HEK293T (cell line): ENCODE results near the gene FSTL4.

Experiments used
- ARNT ChIP-seq: fragments of 450-650 bp; IDR thresholded peaks from 2 replicates; pipeline ENCODE4 v1.6.1; 2017; ENCODE audit warnings: mild to moderate bottlenecking
- ELF4 ChIP-seq: fragments of 450-650 bp; IDR thresholded peaks from 2 replicates; pipeline ENCODE4 v1.6.1; 2017; ENCODE audit warnings: antibody characterized with exemption
- FOXK2 ChIP-seq: fragments of 450-650 bp; IDR thresholded peaks from 2 replicates; pipeline ENCODE4 v1.6.1; 2016; ENCODE audit warnings: mild to moderate bottlenecking
- FOXM1 ChIP-seq: fragments of 450-650 bp; IDR thresholded peaks from 2 replicates; pipeline ENCODE4 v1.6.1; 2017; ENCODE audit warnings: mild to moderate bottlenecking, borderline replicate concordance
- PKNOX1 ChIP-seq: fragments of 450-650 bp; IDR thresholded peaks from 2 replicates; pipeline ENCODE4 v1.6.1; 2016
- SUZ12 ChIP-seq: fragments of 450-650 bp; IDR thresholded peaks from 2 replicates; pipeline ENCODE4 v1.6.1; 2016; ENCODE audit warnings: mild to moderate bottlenecking

GRCh38 chr5:133220851-133221674 is 391.3 kb downstream of the FSTL4 start:
- no peak for TF ChIP-seq SUZ12
- TF ChIP-seq PKNOX1 = no peak
- no peak for TF ChIP-seq FOXK2
- no peak for TF ChIP-seq ELF4
- TF ChIP-seq ARNT = no peak
- no peak for TF ChIP-seq FOXM1
